GM12801 (cell line): Measurements from ENCODE around the gene WWC1.

Source experiments
- CTCF ChIP-seq: IDR thresholded peaks from one replicate; pipeline ENCODE4 v1.5.1; 2011; ENCODE audit warnings: control low read depth; ENCODE audit not compliant: insufficient read length; ENCODE audit errors: extremely low read depth

WWC1 gene

DNA sequence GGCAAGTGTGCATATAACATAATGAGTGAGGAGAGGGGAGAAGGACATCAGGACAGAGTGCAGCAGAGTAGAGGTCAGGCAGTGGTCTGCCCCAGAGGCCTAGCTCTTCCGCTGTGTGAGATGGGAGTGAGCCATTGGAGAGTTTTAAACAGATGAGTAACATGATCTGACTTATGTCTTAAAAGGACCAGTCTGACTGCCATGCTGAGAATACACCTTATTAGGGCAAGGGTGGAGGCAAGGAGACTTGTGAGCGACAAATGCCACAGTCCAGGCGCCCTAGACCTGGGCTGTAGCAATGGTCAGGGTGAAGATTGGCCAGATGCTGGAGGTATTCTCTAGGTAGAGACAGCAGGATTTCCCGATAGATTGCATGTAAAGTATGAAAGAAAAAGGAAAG lies 83.1 kb downstream of the WWC1 start:
- TF ChIP-seq CTCF = no peak

DNA sequence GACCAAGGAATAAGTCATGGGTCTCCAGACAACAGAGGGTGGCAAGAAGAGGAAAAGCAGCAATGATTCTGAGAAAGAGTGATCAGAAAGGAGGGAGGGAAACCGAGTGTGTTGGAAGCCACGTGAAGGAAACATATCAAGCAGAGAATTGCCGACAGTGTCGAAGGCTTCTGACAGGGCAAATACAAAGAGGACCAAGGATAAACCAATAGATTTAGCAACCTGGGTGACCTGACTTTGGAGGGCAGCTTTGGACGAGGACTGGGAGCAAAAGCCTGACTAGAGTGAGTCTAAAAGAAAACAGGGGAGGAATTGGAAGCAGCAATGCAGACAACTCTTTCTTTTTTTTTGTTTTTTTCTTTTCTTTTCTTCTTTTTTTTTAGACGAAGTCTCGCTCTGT lies 83.8 kb downstream of the WWC1 start:
- no peak for TF ChIP-seq CTCF

DNA sequence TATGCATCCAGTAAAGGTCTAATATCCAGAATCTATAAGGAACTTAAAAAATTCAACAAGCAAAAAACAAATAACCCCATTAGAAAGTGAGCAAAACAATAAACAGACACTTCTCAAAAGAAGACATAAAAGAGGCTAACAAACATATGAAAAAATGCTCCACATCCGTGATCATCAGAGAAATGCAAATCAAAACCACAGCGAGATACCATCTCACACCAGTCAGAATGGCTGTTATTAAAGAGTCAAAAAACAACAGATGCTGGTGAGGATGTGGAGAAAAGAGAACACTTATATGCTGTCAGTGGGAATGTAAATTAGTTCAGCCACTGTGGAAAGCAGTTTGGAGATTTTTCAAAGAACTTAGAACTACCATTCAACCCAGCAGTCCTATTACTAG lies 86.1 kb downstream of the WWC1 start:
- TF ChIP-seq CTCF = no peak

GRCh38 chr5:168378741-168379140 lies 87.3 kb downstream of the WWC1 start:
- TF ChIP-seq CTCF = no peak

- no peak for TF ChIP-seq CTCF
Measured at GRCh38 chr5:168382421-168382820, 91.0 kb downstream of the WWC1 start.

GRCh38 chr5:168390491-168390890 lies 99.0 kb downstream of the WWC1 start:
- no peak for TF ChIP-seq CTCF

GRCh38 chr5:168393773-168394172 lies 102.3 kb downstream of the WWC1 start:
- no peak for TF ChIP-seq CTCF
